Gastroesophageal sphincter (tissue), 3 donors: ENCODE results near the gene POMT2.

Source experiments
- CTCF ChIP-seq, 4 experiments: fragments of 200-600 bp in 2 of 4; fragments of 450-650 bp in 2 of 4; sonication (generic) in 1 of 4; IDR thresholded peaks; one replicate each; pipeline ENCODE4 v1.5.1; 2017 to 2019; ENCODE audit warnings: antibody characterized with exemption in 4 of 4, mild to moderate bottlenecking in 2 of 4, moderate library complexity in 2 of 4
- EP300 ChIP-seq: sonication (generic); formaldehyde crosslinking; IDR thresholded peaks from one replicate; pipeline ENCODE4 v1.6.1; 2017; ENCODE audit warnings: antibody characterized with exemption, mild to moderate bottlenecking
- POLR2AphosphoS5 ChIP-seq: sonication (generic); formaldehyde crosslinking; IDR thresholded peaks from one replicate; pipeline ENCODE4 v1.6.1; 2017; ENCODE audit warnings: antibody characterized with exemption

GRCh38 chr14:77257700-77258099 lies 63.0 kb downstream of the POMT2 start:
- TF ChIP-seq CTCF (IDR thresholded peaks at IDR 0.05) (no peak), POLR2AphosphoS5 (no peak), EP300 (no peak)
